ENCODE data around the gene E2F2. TPM values are rescaled to one million over a fixed set of nuclear protein-coding genes. Genes with fewer than 3 reads are reported as not detected.

The E2F2 gene
- total RNA-seq, 1 experiment from 2014 or later, result 3.8 TPM

GRCh38 chr1:23484253-23485001 is 46.6 kb downstream of the E2F2 start:
- DNase-seq (ENCODE audit: low spot score), result peak; percentile 77

- peak; percentile 14 for DNase-seq (ENCODE audit: low spot score)
These were observed 47.4 kb downstream of the E2F2 start, which contains the start of gene ASAP3 for GRCh38 chr1:23483321-23484252. TSS of gene ASAP3 (minus strand) at chr1:23484179. CDS start at chr1:23484133, 46 bp downstream.

GRCh38 chr1:23481904-23482303 is 49.1 kb downstream of the E2F2 start:
- no peak for DNase-seq (ENCODE audit: low spot score)

- no peak for DNase-seq (ENCODE audit: low spot score)
These were observed 49.9 kb downstream of the E2F2 start for GRCh38 chr1:23481026-23481597.

- no peak for DNase-seq (ENCODE audit: low spot score)
These were observed 50.6 kb downstream of the E2F2 start for GRCh38 chr1:23480187-23481025.

- no peak for DNase-seq (ENCODE audit: low spot score)
These were observed 51.4 kb downstream of the E2F2 start for GRCh38 chr1:23479666-23479941.

GRCh38 chr1:23478896-23479665 is 52.0 kb downstream of the E2F2 start:
- peak; percentile 69 for DNase-seq (ENCODE audit: low spot score)

- no peak for DNase-seq (ENCODE audit: low spot score)
These were observed 53.5 kb downstream of the E2F2 start for GRCh38 chr1:23477359-23478144.

- no peak for DNase-seq (ENCODE audit: low spot score)
These were observed 55.4 kb downstream of the E2F2 start for GRCh38 chr1:23475641-23476040.

GRCh38 chr1:23475134-23475628 is 55.9 kb downstream of the E2F2 start:
- DNase-seq (ENCODE audit: low spot score), result peak; percentile 79

GRCh38 chr1:23473037-23473800 is 57.8 kb downstream of the E2F2 start:
- DNase-seq (ENCODE audit: low spot score), result no peak

GRCh38 chr1:23472351-23473036 is 58.5 kb downstream of the E2F2 start:
- DNase-seq (ENCODE audit: low spot score), result no peak

- no peak for DNase-seq (ENCODE audit: low spot score)
These were observed 59.5 kb downstream of the E2F2 start for GRCh38 chr1:23471473-23472075.

GRCh38 chr1:23470282-23471070 is 60.6 kb downstream of the E2F2 start:
- DNase-seq (ENCODE audit: low spot score), result peak; percentile 48

GRCh38 chr1:23469372-23469982 is 61.6 kb downstream of the E2F2 start:
- no peak for DNase-seq (ENCODE audit: low spot score)

- DNase-seq (ENCODE audit: low spot score), result no peak
These were observed 64.5 kb downstream of the E2F2 start for GRCh38 chr1:23466423-23466989.

Data from A172 (cell line).